HG02623 (cell line): ENCODE results near the gene APOBEC3H.
"Not testable (repeated sequence)": the region's sequence is repeated elsewhere in the genome, so short reads cannot be mapped to it uniquely, and the experiment has no call there.

ENCODE experiments used
- ATAC-seq: cut with Tn5 transposase; IDR thresholded peaks from one replicate; pipeline ENCODE4 v1.9.1; 2021; ENCODE audit warnings: moderate library complexity; ENCODE audit not compliant: unreplicated experiment

The APOBEC3H gene

GRCh38 chr22:39097098-39098020, at the start of gene APOBEC3H:
TSS of gene APOBEC3H (plus strand) at chr22:39097244. CDS start at chr22:39100279, 3,035 bp downstream.
- ATAC-seq = no peak

GRCh38 chr22:39049486-39049885, 47.6 kb upstream of the APOBEC3H start:
- not testable (repeated sequence) for ATAC-seq

GRCh38 chr22:39051844-39052495, 45.1 kb upstream of the APOBEC3H start:
- not testable (repeated sequence) for ATAC-seq

GRCh38 chr22:39055658-39056057, 41.4 kb upstream of the APOBEC3H start:
- ATAC-seq = no peak

- not testable (repeated sequence) for ATAC-seq
Measured at GRCh38 chr22:39061290-39061689, 35.8 kb upstream of the APOBEC3H start.

- not testable (repeated sequence) for ATAC-seq
Measured at GRCh38 chr22:39061951-39062350, 35.1 kb upstream of the APOBEC3H start.

- not testable (repeated sequence) for ATAC-seq
Measured at GRCh38 chr22:39063904-39064303, 33.1 kb upstream of the APOBEC3H start.

- not testable (repeated sequence) for ATAC-seq
Measured at GRCh38 chr22:39066442-39067276, 30.4 kb upstream of the APOBEC3H start.

- no peak for ATAC-seq
Measured at GRCh38 chr22:39068033-39068785, 28.8 kb upstream of the APOBEC3H start.

- ATAC-seq = no peak
Measured at GRCh38 chr22:39070186-39070585, 26.9 kb upstream of the APOBEC3H start.

GRCh38 chr22:39072581-39072981, 24.5 kb upstream of the APOBEC3H start:
- ATAC-seq = not testable (repeated sequence)

- ATAC-seq = no peak
Measured at GRCh38 chr22:39073981-39074380, 23.1 kb upstream of the APOBEC3H start.

- not testable (repeated sequence) for ATAC-seq
Measured at GRCh38 chr22:39076155-39077025, 20.7 kb upstream of the APOBEC3H start.

- ATAC-seq = not testable (repeated sequence)
Measured at GRCh38 chr22:39077026-39077840, 19.8 kb upstream of the APOBEC3H start, which contains the start of gene APOBEC3G. TSS of gene APOBEC3G (plus strand) at chr22:39077275. CDS start at chr22:39077362, 87 bp downstream.

GRCh38 chr22:39077912-39078311, 19.1 kb upstream of the APOBEC3H start:
- ATAC-seq = not testable (repeated sequence)

- no peak for ATAC-seq
Measured at GRCh38 chr22:39078329-39078728, 18.7 kb upstream of the APOBEC3H start.

GRCh38 chr22:39079054-39079637, 17.9 kb upstream of the APOBEC3H start:
- ATAC-seq = not testable (repeated sequence)
